GM12878 (cell line): ENCODE data around the gene C1orf198.

Experiments used
- CHD1 ChIP-seq: IDR thresholded peaks from 2 replicates; pipeline ENCODE4 v1.6.1; 2012; ENCODE audit warnings: low read depth, low read length, improper control_type of control experiment
- GABPA ChIP-seq: IDR thresholded peaks from 2 replicates; pipeline ENCODE4 v1.6.1; 2014; ENCODE audit warnings: antibody characterized with exemption, low read depth, mild to moderate bottlenecking, inconsistent platforms
- HCFC1 ChIP-seq: fragments of 150-350 bp; IDR thresholded peaks from 2 replicates; pipeline ENCODE4 v1.6.1; 2014; ENCODE audit warnings: low read length
- NR2C2 ChIP-seq: IDR thresholded peaks from 2 replicates; pipeline ENCODE4 v1.6.1; 2011; ENCODE audit warnings: borderline replicate concordance, low read depth; ENCODE audit not compliant: control insufficient read depth, insufficient read length
- SMARCA5 ChIP-seq: fragments of 450-650 bp; IDR thresholded peaks from 2 replicates; pipeline ENCODE4 v1.6.1; 2017; ENCODE audit warnings: mild to moderate bottlenecking
- SP1 ChIP-seq: IDR thresholded peaks from one replicate; pipeline ENCODE4 v1.6.1; 2011; ENCODE audit warnings: low read depth, low read length
- ZNF274 ChIP-seq: IDR thresholded peaks from one replicate; pipeline ENCODE4 v1.8.0; 2011; ENCODE audit not compliant: insufficient read length, insufficient read depth
- TF ChIP-seq, protein P1 (sequence below): fragments of 450-650 bp; IDR thresholded peaks from 2 replicates; pipeline ENCODE4 v1.6.1; 2017; ENCODE audit warnings: low read depth, mild to moderate bottlenecking, moderate library complexity
- TF ChIP-seq, protein P2 (sequence below): fragments of 450-650 bp; formaldehyde crosslinking; IDR thresholded peaks from 2 replicates; pipeline ENCODE4 v1.5.0; 2022; ENCODE audit warnings: mild to moderate bottlenecking, missing genetic modification characterization
- TF ChIP-seq, protein P3 (sequence below), 3 experiments: IDR thresholded peaks in 2 of 3; conservative IDR thresholded peaks in 1 of 3; 2 replicates each; pipeline ENCODE4 v1.5.1; 2011; ENCODE audit warnings: low read depth in 3 of 3, low read length in 3 of 3, mild to moderate bottlenecking in 3 of 3, control low read depth in 2 of 3, moderate library complexity in 2 of 3, inconsistent platforms in 1 of 3, mixed read lengths in 1 of 3; ENCODE audit not compliant: control insufficient read depth in 2 of 3, insufficient read depth in 1 of 3; ENCODE audit errors: extremely low read depth in 1 of 3

DNA sequence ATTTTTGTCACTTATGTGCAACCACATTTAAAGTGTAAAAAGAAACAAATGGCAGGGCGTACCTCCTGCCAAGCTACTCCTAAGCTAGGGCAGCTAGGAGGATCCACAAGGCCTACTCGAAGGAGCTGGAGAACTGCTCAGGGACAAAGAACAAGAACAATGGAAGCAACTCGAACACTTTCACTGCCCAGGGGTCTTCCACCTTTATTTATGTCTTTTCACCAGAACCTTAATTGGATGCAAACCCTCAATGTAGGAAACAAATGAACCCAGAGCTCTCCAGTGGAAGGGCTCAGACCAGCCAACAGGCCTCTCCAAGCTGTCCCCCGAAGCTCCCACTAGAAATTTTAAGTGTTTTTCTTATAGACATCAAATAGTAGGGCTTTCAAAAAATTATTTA, 39.9 kb downstream of the C1orf198 start:
- TF ChIP-seq CHD1 (no peak), ZNF274 (no peak), SP1 (no peak), HCFC1 (no peak), GABPA (no peak), NR2C2 (no peak), SMARCA5 (no peak)
- TF ChIP-seq, protein P1, sequence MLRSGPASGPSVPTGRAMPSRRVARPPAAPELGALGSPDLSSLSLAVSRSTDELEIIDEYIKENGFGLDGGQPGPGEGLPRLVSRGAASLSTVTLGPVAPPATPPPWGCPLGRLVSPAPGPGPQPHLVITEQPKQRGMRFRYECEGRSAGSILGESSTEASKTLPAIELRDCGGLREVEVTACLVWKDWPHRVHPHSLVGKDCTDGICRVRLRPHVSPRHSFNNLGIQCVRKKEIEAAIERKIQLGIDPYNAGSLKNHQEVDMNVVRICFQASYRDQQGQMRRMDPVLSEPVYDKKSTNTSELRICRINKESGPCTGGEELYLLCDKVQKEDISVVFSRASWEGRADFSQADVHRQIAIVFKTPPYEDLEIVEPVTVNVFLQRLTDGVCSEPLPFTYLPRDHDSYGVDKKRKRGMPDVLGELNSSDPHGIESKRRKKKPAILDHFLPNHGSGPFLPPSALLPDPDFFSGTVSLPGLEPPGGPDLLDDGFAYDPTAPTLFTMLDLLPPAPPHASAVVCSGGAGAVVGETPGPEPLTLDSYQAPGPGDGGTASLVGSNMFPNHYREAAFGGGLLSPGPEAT: no peak
- TF ChIP-seq, protein P2, sequence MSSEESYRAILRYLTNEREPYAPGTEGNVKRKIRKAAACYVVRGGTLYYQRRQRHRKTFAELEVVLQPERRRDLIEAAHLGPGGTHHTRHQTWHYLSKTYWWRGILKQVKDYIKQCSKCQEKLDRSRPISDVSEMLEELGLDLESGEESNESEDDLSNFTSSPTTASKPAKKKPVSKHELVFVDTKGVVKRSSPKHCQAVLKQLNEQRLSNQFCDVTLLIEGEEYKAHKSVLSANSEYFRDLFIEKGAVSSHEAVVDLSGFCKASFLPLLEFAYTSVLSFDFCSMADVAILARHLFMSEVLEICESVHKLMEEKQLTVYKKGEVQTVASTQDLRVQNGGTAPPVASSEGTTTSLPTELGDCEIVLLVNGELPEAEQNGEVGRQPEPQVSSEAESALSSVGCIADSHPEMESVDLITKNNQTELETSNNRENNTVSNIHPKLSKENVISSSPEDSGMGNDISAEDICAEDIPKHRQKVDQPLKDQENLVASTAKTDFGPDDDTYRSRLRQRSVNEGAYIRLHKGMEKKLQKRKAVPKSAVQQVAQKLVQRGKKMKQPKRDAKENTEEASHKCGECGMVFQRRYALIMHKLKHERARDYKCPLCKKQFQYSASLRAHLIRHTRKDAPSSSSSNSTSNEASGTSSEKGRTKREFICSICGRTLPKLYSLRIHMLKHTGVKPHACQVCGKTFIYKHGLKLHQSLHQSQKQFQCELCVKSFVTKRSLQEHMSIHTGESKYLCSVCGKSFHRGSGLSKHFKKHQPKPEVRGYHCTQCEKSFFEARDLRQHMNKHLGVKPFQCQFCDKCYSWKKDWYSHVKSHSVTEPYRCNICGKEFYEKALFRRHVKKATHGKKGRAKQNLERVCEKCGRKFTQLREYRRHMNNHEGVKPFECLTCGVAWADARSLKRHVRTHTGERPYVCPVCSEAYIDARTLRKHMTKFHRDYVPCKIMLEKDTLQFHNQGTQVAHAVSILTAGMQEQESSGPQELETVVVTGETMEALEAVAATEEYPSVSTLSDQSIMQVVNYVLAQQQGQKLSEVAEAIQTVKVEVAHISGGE (CRISPR knock-in tag): no peak
- TF ChIP-seq, protein P3, sequence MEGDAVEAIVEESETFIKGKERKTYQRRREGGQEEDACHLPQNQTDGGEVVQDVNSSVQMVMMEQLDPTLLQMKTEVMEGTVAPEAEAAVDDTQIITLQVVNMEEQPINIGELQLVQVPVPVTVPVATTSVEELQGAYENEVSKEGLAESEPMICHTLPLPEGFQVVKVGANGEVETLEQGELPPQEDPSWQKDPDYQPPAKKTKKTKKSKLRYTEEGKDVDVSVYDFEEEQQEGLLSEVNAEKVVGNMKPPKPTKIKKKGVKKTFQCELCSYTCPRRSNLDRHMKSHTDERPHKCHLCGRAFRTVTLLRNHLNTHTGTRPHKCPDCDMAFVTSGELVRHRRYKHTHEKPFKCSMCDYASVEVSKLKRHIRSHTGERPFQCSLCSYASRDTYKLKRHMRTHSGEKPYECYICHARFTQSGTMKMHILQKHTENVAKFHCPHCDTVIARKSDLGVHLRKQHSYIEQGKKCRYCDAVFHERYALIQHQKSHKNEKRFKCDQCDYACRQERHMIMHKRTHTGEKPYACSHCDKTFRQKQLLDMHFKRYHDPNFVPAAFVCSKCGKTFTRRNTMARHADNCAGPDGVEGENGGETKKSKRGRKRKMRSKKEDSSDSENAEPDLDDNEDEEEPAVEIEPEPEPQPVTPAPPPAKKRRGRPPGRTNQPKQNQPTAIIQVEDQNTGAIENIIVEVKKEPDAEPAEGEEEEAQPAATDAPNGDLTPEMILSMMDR (IDR thresholded peaks at IDR 0.05 in 2 of 3, conservative IDR thresholded peaks at IDR 0.05 in 1 of 3; ENCODE audit: control insufficient read depth in 2 of 3, extremely low read depth in 1 of 3, insufficient read depth in 1 of 3, low read depth in 3 of 3, low read length in 3 of 3): no peak
